T-helper 1 cell treated with Interleukin-12 subunit alpha and Interleukin-12 subunit beta and Interleukin-4 antibody, amounts not matched to agents 30 ng/mL and 1 ng/mL, for 36 hours (primary cell): ENCODE data around the gene MYOM3. TPM values are rescaled to one million over a fixed set of nuclear protein-coding genes. Genes with fewer than 3 reads are reported as not detected.

Experiments
- intact Hi-C: fragments of 100-400 bp; cut with micrococcal nuclease; formaldehyde crosslinking; loops from one replicate; pipeline ENCODE4 v1.15.1; 2024
- total RNA-seq: library from RNA; stranded (reverse); gene quantifications from 2 replicates; pipeline ENCODE4 v1.2.3, GENCODE V29; 2022

MYOM3 gene
- total RNA-seq, 1 donor from 2014 or later, result not detected

GRCh38 chr1:24117132-24117531 is 5.2 kb upstream of the MYOM3 start:
- intact Hi-C loops, result no loop called here

GRCh38 chr1:24114753-24115152 is 2.8 kb upstream of the MYOM3 start:
- intact Hi-C loops, result no loop called here

DNA sequence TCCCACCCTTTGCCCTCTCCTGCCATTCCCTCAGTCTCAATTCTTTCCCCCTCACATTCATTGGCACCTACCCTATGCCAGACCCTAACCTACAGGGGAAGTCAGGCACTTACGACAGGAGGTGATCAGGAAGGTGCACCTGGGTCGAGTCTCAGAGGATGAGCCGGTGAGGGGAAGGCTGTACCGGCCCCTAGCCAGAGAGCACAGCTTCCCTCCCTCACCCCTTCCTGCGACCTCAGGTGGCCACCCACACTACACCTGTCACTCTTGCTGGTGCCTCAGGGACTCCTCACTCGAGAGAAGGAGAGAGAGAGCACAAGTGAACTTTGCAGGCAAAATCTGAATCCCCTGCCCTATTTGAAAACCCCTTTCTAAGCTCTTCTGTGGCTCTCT is 1.7 kb upstream of the MYOM3 start:
- intact Hi-C loops, result no loop called here

DNA sequence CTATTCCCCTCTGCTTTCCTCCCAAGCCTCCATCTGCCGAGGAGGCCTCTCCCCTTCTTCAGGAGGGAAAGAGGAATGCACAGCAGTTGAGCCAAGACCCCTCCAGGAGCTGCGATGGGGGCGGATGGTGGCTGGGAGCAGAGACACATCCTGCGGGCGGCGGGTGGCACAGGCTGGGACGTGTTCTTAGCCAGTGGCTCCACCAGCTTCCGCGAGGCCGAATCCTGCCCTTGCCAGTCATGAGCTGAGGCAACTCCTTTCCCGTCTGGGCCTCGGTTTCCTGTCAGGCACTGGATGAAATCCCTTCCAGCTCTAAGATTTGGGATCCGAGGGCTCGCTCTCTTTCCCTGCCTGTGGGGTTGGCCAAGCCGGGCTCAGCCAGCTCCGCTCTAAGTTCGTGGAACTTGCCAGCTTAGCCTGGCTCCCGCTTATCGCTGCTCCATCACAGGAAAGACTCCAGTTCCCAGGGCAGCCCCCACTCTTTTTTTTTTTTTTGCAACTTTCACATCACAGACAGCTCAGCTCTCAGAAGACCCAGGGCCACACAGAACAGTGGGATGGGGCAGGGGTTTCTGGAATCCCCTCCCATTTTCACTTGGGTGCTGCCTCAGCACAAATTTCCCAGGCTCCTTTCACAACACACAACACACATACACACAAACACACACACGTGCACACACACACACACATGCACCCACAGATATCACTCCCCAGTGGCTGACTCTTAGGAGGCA is 506 bp downstream of the MYOM3 start:
- intact Hi-C loops, result no loop called here

DNA sequence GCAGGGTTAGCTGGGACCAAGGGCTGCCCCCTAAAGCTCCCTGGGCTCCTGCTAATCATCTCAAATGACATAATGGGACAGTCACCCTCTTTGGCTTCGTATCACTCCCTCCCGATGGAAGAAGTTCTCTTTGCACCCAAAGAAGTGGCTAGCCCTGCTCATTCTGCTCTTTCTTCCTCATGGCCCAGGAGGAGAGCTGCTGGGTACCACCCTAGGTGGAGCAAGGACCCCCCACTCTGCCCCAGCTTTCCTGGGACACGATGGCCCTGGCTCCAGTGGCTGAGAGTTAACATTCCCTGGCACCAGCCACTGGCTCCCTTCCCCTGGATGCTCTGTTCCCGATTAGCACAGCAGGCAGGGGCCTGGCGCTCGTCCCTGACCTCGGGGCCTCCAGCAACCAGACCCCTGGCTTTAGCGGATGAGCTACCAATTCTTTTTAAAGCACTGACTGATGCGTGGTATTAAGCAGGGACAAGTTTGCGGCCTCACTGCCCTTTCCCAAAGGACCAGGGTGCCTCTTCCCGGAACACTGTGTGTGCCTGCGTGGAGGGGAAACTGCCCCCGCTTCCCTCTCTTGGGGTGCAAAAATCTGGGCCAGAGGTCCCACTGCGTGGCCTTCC is 1.2 kb downstream of the MYOM3 start:
- intact Hi-C loops, result no loop called here

DNA sequence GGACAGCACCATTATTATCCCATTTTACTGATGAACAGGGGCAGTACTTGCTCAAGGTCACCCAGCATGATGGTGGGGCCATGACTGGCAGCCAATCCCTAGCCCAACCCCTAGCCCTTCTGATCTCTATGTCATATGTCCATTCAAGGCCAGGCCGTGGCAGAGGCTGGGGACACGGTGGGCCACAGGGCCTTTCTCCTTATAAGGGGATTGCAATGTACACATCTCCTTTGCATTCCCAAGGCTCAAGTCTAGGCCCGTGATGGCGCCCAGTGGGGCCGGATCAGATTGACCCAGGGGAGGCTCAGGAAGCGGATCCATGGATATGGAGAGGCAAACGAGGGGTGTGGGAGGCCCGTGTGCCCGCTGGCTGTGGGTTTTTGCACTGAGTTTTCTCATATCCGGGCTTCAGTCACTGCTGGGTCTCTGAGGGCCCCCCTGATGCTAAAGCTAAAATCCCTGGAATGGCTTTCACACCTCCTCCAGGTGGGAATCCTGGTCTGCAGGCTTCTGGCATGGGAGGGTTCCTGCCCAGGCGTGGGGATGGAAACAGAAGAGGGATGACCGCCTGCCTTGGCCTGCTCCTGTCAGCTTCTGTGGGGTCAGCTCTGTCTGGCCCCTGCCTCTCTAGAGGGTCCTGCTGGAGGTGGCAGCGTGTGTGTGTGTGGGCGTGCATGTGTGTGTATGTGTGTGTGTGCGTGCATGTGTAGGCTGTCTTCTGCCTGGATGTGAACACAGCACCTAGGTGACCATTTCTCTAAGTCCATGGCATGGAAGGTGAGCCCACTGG is 2.1 kb downstream of the MYOM3 start:
- intact Hi-C loops, result no loop called here

- intact Hi-C loops, result no loop called here
These were observed 2.8 kb downstream of the MYOM3 start for GRCh38 chr1:24109166-24109483.

GRCh38 chr1:24108334-24109165 is 3.4 kb downstream of the MYOM3 start:
- intact Hi-C loops, result no loop called here

GRCh38 chr1:24107462-24108138 is 4.3 kb downstream of the MYOM3 start:
- intact Hi-C loops, result no loop called here

GRCh38 chr1:24105368-24106160 is 6.4 kb downstream of the MYOM3 start:
- intact Hi-C loops, result no loop called here

- intact Hi-C loops, result no loop called here
These were observed 7.1 kb downstream of the MYOM3 start for GRCh38 chr1:24104854-24105253.

- intact Hi-C loops, result no loop called here
These were observed 8.1 kb downstream of the MYOM3 start for GRCh38 chr1:24103879-24104278.

DNA sequence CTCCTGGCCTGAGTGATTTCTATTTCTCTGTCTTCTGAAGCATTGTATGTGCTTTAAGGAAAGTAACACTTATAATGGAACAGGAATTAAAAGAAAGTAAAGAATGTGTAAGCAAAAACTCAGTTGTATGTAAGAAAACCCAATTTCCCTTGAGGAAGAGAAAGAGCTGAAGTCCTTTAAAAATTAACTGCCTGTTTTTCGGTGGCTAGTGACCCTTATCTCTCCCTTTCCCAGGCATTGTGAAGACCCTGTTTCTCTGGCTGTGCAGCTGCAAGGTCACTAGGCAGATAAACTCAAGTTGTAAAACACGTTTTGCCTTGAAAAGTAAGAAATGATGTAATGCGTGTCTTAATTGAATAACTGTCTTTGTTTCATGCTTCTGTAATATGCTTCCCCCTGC is 8.5 kb downstream of the MYOM3 start:
- intact Hi-C loops, result no loop called here

DNA sequence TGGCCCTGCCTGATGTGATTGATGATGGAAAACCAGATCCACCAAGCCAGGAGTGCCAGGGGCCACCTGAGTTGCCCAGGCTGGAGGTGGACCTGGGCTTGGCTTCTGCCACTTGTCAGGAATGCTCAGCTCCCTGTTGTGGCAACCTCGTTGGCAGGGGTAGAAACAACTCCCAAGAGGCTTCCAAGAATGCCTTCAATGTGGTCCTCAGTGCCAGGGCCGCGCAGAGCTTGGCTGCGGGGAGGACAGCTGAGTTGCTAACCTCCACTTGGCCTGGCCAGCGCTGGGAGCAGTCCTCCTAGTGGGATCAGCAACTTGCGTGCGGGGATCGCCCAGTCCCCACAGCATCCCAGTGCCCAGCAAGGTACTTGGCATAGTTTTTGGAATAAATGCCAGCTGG is 9.0 kb downstream of the MYOM3 start:
- intact Hi-C loops, result no loop called here

DNA sequence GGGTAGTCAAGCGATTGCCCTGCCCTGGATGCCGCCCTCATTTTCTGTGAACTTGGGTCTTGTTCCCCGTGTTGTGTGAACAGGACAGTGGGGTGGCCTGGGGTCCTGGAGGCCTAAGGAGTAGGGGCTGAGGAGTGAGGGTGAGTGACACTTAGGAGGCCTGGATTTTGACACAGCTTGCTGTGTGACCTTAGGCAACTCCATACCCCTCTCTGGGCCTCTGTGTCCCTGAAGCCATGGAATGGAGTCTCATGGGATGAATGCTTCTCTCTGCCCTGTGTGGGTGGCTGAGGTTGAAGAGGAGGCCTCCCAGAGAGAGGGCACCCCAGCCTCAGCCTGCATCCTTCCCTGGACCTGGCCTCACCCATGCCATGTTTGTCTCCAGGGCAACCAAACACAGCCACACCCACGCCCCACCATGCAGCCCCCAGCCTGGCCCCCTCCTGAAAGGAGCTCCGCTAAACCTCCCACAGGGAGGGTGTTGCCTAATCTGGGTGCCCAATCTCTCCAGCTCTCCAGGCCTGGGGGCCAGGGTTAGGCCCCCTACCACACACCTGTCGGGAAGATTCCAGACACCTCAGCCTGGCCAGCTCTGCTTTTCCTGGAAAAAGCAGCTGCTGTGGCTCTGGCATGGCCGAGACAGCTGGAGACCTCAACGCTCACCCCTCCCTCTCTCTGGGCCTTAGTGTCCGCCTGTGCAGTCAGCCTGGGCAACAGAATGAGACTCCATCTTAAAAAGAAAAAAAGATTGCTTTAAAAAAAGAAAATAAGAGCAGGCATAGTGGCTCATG is 9.9 kb downstream of the MYOM3 start:
- intact Hi-C loops, result no loop called here

GRCh38 chr1:24100945-24101737 is 10.8 kb downstream of the MYOM3 start:
- intact Hi-C loops, result no loop called here

DNA sequence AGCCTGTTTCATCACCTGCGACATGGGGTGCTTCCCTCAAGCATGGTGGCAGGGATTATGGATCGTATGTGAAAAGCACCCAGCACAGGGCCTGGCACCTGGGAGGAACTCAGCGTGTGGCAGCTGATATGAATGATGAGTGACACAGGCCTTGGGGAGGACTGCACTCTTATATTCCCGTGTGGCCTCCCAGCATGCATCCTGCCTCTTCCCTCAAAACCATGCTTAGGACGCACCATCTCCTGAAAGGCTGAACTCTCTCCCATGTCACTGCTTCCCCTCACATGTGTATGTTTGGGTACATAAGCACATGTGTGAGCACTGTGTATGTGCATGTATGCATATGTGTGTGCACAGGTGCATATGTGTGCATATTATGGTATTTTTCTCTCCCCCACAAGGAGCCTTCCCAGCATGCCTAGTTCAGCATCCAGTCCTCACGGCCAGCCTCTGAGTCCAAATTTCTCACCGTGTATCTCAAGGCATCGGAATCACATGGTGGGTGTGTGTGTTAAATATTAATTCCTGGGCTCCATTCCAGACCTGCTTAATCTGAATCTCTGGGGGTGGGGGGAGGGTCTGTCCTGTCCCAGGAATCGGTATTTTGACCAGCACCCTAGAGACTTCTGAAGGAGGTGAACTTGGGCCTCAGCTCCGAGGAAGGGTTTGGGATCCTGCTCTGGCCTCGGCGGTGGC is 12.8 kb downstream of the MYOM3 start:
- intact Hi-C loops, result no loop called here

DNA sequence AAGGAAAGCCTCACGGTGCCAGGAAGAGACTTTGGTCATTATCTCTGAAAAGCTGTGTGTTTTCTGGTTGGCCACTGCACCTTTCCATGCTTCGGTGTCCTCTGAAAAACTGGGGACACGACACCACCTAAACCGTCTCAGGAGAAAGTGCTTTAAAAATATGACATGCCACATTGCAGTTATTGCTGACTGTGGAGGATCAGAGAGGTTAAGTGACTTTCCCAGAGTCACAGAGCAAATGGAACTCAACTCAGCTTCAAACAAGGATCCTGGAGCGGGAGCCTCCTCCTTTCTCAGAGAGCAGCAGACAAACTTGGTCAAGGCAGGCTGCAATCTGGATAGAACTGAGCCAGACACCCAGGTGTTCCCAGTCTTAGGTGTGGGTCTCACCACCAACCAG is 13.8 kb downstream of the MYOM3 start:
- intact Hi-C loops, result no loop called here
